HG03439 (cell line): ENCODE results near the gene PIK3IP1.

Experiments used
- ATAC-seq: cut with Tn5 transposase; IDR thresholded peaks from one replicate; pipeline ENCODE4 v1.9.1; 2021; ENCODE audit warnings: mild to moderate bottlenecking, moderate library complexity; ENCODE audit not compliant: unreplicated experiment

The PIK3IP1 gene

GRCh38 chr22:31281733-31282132 lies 10.6 kb downstream of the PIK3IP1 start:
- no peak for ATAC-seq

- no peak for ATAC-seq
These were observed 12.3 kb downstream of the PIK3IP1 start for GRCh38 chr22:31279821-31280505.

GRCh38 chr22:31279327-31279669 lies 13.0 kb downstream of the PIK3IP1 start:
- ATAC-seq: no peak

GRCh38 chr22:31278626-31279326 lies 13.5 kb downstream of the PIK3IP1 start:
- ATAC-seq: no peak

GRCh38 chr22:31278151-31278621 lies 14.1 kb downstream of the PIK3IP1 start:
- no peak for ATAC-seq

- no peak for ATAC-seq
These were observed 14.5 kb downstream of the PIK3IP1 start for GRCh38 chr22:31277741-31278140.

GRCh38 chr22:31276426-31277167 lies 15.7 kb downstream of the PIK3IP1 start:
- no peak for ATAC-seq

GRCh38 chr22:31275576-31275975 lies 16.7 kb downstream of the PIK3IP1 start:
- ATAC-seq: no peak

GRCh38 chr22:31275018-31275417 lies 17.3 kb downstream of the PIK3IP1 start:
- ATAC-seq: no peak

- no peak for ATAC-seq
These were observed 18.3 kb downstream of the PIK3IP1 start for GRCh38 chr22:31274017-31274416.

- ATAC-seq: no peak
These were observed 19.5 kb downstream of the PIK3IP1 start for GRCh38 chr22:31272522-31273446.

GRCh38 chr22:31271485-31271884 lies 20.8 kb downstream of the PIK3IP1 start:
- ATAC-seq: no peak

- no peak for ATAC-seq
These were observed 21.3 kb downstream of the PIK3IP1 start for GRCh38 chr22:31271026-31271425.

GRCh38 chr22:31269892-31270579 lies 22.3 kb downstream of the PIK3IP1 start:
- ATAC-seq: no peak

GRCh38 chr22:31268281-31268680 lies 24.0 kb downstream of the PIK3IP1 start:
- no peak for ATAC-seq

GRCh38 chr22:31263896-31264640 lies 28.2 kb downstream of the PIK3IP1 start:
- no peak for ATAC-seq

- no peak for ATAC-seq
These were observed 29.8 kb downstream of the PIK3IP1 start for GRCh38 chr22:31262312-31263133.

- ATAC-seq: no peak
These were observed 31.8 kb downstream of the PIK3IP1 start for GRCh38 chr22:31260474-31260856.
